HG03064 (cell line): ENCODE data around the gene SLC7A4.

Experiments
- ATAC-seq: cut with Tn5 transposase; IDR thresholded peaks from one replicate; pipeline ENCODE4 v1.9.1; 2021; ENCODE audit warnings: low read depth; ENCODE audit not compliant: unreplicated experiment

The SLC7A4 gene

DNA sequence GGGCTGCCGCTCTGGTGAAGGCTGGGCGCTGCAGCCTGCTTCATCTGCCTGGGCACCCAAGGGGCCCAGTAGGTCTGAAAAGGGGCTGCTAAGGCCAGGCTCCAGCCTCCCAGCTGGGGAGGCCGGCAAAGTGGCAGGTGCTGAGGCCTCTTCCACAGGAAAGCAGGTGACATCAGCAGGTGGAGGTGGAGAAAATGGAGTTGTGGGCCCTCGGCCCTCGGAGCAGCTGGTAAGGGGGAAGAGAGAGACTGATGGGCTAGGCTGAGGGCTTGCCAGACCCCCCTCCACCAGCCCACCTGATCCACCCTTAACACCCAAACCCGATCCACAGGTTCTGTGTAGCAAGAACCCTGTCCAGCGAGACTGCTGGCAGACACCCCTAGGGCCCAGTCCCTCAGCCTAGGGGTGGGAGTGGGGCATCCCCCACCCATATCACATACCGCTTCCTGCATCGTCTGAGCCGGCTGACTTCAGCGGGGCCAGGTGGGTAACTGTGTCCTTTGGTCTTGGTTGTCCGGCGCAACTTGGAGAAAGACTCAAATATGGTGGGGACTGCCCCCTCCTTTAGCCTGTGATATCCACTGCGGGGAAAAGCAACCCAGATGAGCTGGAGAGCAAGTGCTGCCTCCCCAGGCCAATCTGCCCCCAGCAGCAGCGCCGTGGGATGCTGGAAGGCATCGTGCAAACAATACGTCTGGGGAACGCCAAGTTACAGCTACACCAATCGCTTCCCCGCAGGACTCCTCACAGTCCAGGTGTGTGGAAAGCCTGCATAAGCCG is 32.0 kb downstream of the SLC7A4 start:
- no peak for ATAC-seq

DNA sequence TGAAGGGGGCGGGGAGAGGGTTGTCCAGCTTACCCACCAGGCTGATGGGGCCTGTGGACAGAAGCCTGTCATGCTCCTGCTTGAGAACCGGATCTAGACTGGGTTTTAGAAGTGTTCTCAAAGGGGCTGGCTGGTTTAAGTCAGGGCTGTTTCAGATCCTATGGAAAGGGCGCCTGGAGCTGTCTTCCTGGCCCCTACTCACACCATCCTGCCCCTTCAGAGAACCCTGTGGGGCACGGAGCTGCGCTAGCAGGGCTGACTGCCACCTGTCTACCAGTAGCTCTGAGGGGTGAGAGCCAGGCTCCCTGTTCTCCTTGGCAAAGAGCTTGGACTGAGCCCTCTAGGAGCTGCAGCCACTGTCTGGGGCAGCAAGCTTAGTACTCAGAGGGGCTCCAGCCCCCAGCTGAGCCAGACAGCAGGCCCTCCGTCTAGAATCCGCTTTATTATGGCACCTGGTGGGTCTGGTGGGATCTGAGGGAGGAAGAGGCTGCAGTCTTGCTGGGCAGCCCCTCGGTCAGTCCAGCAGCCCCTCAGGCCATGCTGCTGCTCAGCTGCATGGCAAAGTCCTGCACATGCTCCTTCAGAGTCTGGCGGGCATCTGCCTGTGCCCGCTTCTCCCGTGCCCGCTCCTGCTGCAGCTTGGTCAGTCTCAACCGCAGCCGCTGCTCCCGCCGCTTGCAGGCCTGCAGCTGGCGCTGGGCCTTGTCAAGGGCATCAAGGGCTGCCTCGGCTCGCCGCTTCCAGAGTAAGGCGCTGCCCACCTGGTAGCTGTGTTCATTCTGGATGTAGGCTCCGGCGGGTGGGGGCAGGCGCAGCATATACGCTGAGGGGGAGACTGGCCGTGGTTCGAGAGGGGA is 32.8 kb downstream of the SLC7A4 start:
- no peak for ATAC-seq

DNA sequence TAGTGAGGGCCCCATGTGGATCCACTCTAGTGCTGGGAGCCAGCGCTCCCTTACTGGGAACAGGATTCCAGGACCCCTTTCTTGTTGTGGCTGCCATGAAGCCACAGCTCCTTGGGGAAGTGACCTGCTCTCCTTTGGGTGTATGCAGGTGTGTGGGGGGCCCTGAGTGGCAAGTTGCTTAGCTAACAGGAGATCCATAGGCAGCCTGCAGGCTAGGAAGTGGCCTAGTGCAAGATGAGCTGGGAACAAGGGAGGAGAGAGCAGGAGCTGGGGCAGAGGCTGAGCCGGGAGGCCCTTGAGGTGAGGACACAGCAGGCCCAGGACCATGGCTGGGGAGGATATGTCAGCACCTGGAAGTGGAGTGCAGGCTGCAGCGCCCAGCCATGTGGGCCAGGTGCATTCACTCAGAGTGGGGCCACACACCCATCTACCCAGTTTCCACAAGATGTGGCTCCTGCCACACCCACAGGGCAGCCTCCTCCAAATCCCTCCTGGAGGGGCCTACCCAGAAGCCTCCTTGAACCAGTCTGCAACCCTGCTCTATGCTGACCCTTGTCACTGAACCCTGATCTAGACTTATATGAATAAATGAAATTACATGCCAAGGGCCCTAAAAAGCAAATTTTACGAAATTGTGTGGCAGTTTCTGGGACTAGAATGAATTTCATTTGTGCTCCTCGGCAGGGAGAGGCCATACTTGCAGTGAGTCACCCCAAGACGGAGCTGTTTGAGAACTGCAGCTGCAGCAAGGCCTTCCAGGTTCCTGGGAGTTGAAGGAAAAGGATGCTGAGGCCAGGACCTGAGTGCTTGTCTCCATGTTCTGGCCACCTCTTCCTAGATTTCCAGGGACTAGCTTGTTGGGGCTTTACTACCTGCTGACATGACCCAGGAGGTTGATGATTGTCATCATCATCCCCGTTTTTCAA is 33.7 kb downstream of the SLC7A4 start:
- no peak for ATAC-seq

DNA sequence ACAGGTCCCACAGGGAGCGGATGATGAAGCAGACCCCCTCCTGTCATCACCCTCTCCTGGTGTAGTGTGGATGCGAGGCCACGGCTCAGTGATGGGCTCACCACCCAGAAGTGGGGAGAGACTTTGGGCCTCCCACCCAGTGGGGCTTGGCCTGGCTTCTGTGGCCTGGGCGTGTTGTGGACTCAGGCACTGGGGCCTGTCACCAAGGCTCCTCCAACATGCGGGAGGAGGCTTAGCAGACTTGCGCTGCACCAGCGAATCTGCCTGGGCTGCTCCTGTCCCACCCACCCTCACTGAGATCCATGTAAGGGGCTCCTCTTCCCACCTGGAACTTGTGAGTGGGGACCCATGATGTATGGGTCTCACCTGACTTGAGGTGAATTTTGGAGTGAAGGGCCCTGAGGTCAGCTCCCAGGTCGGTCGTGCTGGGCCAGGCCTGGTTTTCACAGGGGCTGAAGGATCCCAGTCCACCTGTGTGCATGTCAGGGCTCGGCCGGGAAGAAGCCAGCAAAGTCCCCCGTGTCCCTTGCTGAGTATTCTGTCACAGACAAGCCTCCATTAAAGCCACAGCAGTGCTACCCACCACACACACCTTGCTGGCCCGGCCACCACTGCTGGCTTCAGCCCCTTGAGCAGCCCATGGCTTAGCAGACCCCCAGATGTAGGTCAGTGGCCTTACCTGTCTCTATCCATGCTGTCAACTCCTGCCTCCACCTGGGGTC is 34.7 kb downstream of the SLC7A4 start:
- ATAC-seq, result no peak

DNA sequence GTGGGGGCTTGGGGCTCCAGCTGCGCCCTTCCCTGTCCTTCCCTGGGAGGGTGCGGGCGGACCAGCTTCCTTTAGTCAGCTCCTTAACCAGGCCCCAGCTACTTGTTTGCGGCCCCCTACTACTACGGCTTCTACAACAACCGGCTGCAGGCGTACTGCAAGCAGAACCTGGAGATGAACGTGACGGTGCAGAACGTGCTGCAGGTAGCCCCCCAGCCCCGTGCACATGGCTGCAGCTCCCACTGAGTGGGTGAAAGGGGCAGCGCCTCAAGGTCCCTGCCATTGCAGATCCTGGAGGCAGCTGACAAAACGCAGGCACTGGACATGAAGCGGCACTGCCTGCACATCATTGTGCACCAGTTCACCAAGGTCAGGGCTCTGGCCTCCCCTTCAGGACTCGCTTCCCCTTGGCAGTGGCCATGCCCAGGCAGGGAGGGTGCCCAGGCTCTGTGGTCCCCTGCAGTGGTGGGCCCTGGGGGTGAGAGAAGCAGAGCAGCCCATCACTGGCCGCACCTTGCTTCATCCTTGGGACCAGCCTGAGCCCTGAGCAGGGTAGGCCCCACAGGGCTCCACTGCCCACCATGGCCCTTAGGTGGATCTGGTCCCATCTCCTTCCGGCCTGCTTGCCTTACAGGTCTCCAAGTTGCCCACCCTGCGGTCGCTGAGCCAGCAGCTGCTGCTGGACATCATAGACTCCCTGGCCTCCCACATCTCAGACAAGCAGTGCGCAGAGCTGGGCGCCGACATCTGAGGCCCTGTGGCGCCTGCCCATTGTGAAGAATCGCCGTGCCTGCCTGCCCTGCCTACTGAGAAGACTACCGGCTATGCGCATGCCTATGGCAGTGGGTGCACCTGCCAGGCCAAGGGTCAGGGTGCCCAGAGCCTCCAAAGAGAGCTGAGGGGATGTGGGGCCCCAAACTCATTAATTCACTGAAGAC is 35.5 kb downstream of the SLC7A4 start:
- no peak for ATAC-seq

DNA sequence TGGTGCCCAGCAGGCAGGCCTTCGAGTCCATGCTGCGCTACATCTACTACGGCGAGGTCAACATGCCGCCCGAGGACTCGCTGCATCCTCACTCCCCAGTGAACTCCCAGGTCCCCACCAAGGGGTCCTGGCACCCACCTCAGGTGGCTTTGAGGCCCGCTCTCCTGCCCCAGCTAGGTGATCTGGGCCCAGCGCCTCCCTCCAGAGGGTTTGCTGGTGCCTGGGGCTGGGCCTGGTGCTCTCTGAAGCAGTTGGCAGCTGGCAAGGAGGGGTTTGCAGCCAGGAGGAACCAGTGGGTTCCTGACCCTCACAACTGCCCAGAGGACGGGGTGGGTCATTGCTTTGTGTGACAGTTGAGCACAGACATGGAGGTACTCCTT is 36.3 kb downstream of the SLC7A4 start:
- ATAC-seq, result no peak

DNA sequence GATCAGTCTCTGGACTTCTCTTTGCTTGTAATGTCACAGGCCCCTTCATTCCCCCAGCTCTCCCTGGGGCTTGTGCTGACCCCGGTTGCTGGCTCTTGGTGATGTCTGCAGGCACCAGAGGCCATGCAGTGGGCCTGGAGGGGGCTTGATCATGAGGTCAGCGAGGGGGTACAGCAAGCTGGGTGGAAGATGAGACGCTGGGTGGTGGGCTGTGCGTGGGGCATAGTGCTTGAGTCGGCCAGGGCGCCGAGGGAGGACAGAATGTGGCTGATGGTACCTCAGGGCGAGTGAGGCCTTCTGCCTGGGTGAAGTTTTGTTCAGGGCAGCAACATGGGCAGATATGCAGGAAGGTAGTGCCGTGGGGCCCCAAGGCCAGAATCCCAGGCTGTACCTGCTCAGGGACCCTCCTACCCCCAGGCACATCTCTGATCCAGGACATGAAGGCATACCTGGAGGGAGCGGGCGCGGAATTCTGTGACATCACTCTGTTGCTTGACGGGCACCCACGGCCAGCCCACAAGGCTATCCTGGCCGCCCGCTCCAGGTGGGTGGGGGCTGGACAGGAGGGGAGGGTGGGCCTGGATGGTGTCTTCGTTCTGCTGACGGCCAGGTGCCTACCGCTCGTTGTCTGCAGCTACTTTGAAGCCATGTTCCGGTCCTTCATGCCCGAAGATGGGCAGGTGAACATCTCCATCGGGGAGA is 36.9 kb downstream of the SLC7A4 start:
- ATAC-seq, result no peak

DNA sequence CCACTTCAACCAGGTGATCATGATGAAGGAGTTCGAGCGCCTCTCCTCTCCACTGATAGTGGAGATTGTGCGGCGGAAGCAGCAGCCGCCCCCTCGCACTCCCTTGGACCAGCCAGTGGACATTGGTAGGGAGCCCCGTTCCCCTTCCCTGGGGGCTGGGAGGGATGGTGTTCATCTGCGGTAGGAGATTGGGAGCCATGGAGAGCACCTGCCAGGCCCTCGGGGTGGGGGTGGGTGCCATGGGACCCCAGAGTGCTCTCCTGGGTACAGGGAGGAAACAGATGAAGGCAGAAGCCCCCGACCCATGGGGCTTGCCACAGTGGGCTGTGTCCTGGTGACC is 37.5 kb downstream of the SLC7A4 start:
- no peak for ATAC-seq

DNA sequence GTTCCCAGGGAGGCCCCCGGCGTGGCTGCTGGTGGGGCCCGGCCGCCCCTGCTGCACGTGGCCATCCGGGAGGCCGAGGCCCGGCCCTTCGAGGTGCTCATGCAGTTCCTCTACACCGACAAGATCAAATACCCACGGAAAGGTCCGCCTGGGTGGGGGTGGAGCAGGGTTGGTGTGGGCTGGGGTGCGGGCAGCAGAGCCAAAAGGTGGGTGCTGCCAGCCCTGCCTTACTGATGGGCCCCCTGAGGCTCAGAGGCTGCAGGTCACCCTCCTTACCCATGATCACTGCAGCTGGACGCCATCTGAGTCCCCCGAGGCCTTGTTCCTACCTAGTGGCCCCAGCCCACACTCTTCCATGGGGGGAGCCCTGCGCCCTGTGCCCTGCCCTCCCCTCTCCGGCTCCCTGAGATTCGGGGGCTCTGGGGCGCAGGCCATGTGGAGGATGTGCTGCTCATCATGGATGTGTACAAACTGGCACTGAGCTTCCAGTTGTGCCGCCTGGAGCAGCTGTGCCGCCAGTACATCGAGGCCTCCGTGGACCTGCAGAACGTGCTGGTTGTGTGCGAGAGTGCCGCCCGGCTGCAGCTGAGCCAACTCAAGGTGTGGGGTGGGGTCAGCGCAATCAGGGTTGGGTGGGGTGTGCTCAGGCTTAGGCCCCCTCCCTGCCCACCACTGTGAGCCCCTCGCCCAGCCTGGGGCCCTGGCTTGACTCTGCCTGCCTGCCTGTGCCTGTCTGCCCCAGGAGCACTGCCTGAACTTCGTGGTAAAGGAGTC is 38.0 kb downstream of the SLC7A4 start:
- ATAC-seq, result no peak

DNA sequence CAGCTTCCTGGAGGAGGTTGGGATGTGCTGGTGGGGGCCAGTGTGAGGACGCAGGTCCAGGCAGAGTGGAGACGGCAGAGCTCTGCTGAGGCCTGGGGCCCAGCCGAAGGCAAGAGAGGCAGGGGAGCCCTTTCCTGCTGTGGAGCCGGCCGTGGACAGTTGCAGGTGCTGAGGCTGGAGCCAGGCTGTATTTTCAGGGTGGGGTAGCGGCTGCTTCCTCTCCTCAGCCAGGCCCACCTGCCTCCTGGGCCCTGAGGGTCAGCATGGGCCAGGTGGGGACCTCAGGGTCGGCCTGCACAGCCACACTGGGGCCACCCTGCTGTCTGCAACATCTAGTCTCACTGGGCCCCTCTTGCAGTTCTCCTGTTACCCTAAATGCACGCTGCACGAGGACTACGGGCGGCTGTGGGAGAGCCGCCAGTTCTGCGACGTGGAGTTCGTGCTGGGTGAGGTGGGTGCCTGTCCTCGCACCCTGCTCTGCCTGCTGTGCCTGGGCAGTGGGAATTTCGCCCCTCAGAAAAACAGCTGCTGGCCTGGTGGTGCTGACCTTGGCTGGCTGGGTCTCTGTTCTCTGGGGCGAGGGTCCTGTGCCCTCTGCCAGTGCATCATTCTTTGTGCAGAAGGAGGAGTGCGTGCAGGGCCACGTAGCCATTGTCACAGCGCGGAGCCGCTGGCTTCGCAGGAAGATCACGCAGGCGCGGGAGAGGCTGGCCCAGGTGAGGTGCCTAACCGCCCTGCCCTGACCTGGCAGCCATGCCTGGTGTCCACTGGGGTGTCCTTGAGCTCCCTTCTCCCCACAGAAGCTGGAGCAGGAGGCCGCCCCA is 38.8 kb downstream of the SLC7A4 start:
- ATAC-seq, result no peak

DNA sequence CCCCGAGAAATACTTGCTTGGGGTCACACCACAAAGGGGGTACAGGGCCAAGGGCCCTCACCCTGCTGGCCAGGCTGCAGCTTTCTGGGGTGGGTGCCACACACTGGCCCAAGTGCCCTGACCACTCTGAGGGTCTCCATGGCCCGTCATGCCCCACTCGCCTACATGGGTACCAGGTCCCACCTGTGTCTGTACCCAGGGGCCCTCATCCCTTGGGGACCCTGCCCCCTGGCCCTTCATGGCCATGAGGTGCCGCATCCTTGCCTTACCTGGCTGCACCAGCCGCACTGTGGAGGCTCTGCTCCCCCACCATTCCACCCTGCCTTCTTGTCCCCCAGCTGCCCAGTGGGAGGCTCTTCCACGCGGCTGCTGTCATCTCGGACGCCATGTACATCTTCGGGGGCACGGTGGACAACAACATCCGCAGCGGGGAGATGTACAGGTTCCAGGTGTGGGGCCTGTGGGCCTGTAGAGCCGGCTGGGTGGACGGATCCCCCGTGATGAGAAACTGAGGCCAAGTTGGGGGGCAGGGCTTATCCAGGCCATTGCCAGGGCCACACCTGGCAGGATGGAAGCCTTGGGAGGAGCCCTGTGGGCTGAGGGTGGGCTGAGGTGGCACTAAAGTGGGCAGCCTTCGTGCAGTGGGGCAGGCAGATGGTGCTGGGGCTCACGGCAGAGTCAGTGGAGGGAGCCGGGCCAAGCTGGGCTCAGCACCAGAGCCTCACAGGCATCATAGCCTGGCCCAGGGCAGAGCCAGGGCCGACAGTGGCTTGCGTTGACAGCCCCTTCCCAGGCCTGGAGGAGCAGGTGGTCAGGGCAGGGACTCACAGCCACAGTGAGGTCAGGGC is 39.7 kb downstream of the SLC7A4 start:
- ATAC-seq, result no peak

DNA sequence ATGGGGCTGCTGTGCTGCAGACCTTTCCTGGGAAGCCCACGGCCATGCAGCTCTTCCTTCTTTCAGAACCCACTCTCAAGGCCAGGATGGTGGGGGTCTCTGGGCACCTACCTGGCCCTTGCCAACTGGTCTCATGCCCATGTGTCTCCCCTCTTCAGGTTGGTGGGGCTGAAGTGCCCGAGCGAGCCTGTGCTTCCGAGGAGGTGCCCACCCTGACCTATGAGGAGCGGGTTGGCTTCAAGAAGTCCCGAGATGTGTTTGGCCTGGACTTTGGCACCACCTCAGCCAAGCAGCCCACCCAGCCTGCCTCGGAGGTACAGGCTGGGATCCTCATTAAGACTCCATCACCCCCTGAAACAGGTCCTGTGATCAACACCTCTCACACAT is 40.3 kb downstream of the SLC7A4 start:
- no peak for ATAC-seq

DNA sequence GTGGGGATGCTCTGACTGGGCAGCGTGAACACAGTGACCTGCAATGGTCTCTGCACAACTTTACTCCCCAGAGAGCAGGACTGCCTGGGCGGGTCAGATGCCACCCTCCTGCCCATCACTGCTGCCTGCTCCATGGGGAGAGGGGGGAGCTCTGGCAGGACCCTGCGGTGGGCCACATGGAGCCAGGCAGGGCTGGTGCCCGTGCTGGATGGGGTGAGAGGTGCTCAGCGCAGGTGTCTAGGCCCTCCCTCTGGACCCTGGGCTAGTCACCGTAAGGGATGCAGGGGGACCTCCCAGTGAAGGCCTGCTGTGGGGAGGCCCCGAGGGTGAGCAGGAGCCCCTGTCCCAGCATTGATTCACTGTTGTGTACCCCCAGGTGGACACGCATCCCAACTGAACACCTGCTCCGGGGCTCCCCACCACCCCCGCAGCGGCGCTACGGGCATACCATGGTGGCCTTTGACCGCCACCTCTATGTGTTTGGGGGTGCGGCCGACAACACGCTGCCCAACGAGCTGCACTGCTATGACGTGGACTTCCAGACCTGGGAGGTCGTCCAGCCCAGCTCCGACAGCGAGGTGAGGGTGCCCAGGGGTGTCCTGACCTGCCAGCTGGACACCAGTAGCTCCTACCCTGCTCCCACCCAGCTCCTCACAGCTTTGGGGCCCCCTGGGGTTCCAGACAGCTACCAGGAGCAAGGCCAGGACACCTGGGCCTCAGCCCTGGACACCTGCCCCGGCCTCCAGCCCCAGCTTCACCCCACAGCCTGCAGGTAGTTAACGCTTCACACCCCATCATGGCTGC is 40.9 kb downstream of the SLC7A4 start:
- ATAC-seq, result no peak

DNA sequence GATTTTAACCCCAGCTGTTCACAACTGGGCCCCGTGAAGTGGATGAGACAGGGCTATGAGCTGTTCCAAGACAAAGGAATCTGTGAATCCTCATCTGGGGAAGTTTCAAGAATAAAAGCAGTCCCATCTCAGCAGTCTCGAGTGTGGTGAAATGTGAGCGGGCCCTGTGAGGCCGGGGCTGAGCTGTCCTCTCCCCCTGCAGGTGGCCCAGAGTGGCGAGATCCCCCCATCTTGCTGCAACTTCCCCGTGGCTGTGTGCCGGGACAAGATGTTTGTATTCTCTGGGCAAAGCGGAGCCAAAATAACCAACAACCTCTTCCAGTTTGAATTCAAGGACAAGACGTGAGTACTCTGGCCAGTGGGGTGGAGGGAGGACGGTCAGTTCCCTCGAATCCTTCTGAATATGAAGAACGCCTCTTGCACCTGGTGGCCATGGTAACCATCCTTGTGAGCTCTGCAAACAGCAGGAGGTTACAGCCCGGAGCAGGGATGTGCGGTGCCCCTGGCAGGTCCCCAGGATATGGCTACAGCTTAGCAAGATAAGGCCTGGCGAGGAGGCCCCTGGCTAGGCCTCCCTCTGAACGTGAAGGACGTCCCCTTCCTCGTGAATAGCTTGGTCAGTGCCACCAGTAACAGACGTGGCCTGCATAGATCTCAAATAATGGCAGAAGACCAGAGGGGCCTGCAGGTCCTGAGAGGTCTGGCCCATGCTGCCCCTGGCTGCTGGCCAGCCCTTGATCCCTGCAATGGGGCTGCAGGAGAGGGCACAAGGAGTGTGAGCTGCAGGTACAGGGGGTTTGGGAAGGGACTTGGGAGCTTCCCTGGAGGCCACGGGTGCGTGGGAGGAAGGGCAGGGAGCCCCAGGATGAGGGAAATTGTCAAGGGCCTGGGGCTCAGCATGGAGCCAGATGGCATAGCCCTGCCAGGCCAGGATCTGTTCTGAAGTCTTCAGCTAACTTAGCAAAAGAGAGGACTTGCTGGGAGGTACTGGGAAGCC is 41.9 kb downstream of the SLC7A4 start:
- ATAC-seq, result no peak
